ENCODE results near the gene KCNMA1.

DNA sequence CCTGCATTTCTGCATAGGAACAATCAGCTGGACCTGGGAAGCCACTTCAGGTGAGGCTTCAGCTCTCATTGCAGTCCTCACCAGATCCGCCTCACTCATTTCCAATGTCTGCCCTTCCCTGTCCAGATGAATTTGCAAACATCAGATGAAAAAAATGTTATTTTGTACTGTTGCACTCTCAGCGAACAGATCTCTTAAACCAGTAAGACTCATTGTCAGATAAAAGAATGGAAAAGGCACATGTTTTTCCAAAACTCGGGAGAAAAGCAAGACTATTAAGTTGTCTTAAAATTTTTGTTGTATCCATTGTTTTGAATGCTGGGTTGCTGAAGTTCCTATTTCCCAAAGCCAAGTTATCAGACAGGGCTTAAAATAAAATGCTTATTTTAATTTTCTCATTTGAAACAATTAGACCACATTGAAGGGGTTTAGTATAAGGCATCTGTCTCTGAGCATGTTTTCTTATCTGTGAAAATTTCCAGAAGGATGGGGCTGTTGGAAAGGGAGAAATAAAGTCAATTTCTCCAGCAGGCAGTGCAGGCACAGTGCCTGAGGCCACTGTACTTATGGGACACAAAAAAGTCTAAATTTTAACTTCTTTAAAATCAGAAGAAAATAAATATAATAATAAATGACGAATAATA is 396.8 kb downstream of the KCNMA1 start:
- TF ChIP-seq FOS (IDR thresholded peaks at IDR 0.05; ENCODE audit: borderline replicate concordance, extremely low read depth, insufficient read length) = no peak
- TF ChIP-seq, protein P1, sequence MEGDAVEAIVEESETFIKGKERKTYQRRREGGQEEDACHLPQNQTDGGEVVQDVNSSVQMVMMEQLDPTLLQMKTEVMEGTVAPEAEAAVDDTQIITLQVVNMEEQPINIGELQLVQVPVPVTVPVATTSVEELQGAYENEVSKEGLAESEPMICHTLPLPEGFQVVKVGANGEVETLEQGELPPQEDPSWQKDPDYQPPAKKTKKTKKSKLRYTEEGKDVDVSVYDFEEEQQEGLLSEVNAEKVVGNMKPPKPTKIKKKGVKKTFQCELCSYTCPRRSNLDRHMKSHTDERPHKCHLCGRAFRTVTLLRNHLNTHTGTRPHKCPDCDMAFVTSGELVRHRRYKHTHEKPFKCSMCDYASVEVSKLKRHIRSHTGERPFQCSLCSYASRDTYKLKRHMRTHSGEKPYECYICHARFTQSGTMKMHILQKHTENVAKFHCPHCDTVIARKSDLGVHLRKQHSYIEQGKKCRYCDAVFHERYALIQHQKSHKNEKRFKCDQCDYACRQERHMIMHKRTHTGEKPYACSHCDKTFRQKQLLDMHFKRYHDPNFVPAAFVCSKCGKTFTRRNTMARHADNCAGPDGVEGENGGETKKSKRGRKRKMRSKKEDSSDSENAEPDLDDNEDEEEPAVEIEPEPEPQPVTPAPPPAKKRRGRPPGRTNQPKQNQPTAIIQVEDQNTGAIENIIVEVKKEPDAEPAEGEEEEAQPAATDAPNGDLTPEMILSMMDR (IDR thresholded peaks at IDR 0.05 in 2 of 3, conservative IDR thresholded peaks at IDR 0.05 in 1 of 3; ENCODE audit: control insufficient read depth in 2 of 3, extremely low read depth in 1 of 3, insufficient read depth in 1 of 3, low read depth in 3 of 3, low read length in 3 of 3) = no peak
- TF ChIP-seq ZNF207 (IDR thresholded peaks at IDR 0.05; ENCODE audit: borderline replicate concordance) = no peak
- TF ChIP-seq KDM1A (IDR thresholded peaks at IDR 0.05; ENCODE audit: borderline replicate concordance) = no peak
- no peak for TF ChIP-seq BHLHE40 (IDR thresholded peaks at IDR 0.05; ENCODE audit: borderline replicate concordance in 1 of 2, low read depth in 2 of 2, low read length in 1 of 2)
- TF ChIP-seq, protein P2, sequence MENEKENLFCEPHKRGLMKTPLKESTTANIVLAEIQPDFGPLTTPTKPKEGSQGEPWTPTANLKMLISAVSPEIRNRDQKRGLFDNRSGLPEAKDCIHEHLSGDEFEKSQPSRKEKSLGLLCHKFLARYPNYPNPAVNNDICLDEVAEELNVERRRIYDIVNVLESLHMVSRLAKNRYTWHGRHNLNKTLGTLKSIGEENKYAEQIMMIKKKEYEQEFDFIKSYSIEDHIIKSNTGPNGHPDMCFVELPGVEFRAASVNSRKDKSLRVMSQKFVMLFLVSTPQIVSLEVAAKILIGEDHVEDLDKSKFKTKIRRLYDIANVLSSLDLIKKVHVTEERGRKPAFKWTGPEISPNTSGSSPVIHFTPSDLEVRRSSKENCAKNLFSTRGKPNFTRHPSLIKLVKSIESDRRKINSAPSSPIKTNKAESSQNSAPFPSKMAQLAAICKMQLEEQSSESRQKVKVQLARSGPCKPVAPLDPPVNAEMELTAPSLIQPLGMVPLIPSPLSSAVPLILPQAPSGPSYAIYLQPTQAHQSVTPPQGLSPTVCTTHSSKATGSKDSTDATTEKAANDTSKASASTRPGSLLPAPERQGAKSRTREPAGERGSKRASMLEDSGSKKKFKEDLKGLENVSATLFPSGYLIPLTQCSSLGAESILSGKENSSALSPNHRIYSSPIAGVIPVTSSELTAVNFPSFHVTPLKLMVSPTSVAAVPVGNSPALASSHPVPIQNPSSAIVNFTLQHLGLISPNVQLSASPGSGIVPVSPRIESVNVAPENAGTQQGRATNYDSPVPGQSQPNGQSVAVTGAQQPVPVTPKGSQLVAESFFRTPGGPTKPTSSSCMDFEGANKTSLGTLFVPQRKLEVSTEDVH (IDR thresholded peaks at IDR 0.05; ENCODE audit: low read depth, partially characterized antibody) = no peak
- no peak for TF ChIP-seq EZH2 (IDR thresholded peaks at IDR 0.05; ENCODE audit: borderline replicate concordance, control insufficient read depth, low read depth, low read length)
- no peak for TF ChIP-seq YY1 (IDR thresholded peaks at IDR 0.05; ENCODE audit: low read depth, low read length)
- TF ChIP-seq GATAD2B (conservative IDR thresholded peaks at IDR 0.05; ENCODE audit: low read depth) = no peak
- TF ChIP-seq POLR2A (IDR thresholded peaks at IDR 0.05; ENCODE audit: low read depth, low read length) = no peak
- TF ChIP-seq, protein P3, sequence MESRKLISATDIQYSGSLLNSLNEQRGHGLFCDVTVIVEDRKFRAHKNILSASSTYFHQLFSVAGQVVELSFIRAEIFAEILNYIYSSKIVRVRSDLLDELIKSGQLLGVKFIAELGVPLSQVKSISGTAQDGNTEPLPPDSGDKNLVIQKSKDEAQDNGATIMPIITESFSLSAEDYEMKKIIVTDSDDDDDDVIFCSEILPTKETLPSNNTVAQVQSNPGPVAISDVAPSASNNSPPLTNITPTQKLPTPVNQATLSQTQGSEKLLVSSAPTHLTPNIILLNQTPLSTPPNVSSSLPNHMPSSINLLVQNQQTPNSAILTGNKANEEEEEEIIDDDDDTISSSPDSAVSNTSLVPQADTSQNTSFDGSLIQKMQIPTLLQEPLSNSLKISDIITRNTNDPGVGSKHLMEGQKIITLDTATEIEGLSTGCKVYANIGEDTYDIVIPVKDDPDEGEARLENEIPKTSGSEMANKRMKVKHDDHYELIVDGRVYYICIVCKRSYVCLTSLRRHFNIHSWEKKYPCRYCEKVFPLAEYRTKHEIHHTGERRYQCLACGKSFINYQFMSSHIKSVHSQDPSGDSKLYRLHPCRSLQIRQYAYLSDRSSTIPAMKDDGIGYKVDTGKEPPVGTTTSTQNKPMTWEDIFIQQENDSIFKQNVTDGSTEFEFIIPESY (IDR thresholded peaks at IDR 0.05) = no peak
- TF ChIP-seq NBN (IDR thresholded peaks at IDR 0.05) = no peak
- no peak for TF ChIP-seq BACH1 (IDR thresholded peaks at IDR 0.05; ENCODE audit: borderline replicate concordance)
- no peak for TF ChIP-seq SPI1 (IDR thresholded peaks at IDR 0.05; ENCODE audit: borderline replicate concordance, insufficient read depth, low read depth, low read length)
